MCF 10A (cell line): Measurements from ENCODE around the gene GALNS. TPM values are rescaled to one million over a fixed set of nuclear protein-coding genes. Genes with fewer than 3 reads are reported as not detected.
A peak's percentile ranks its signal among the peaks of the same experiment; 100 is the strongest.

Experiments
- BruUV-seq: library from RNA; stranded (reverse); fragments of 400-500 nt; replicated peaks from 2 replicates; lab custom pipeline; 2021; lab: Mats Ljungman, UMichigan
- CTCF ChIA-PET: fragments of 300-600 bp; sonication (Branson Sonifier 250); formaldehyde crosslinking; extraction: SDS; loops from one replicate; lab custom pipeline; 2021; ENCODE audit warnings: antibody characterized with exemption, inconsistent platforms; lab: Yijun Ruan, JAX
- POLR2A ChIA-PET: fragments of 300-600, 350-650 bp; sonication (Branson Sonifier 250); formaldehyde crosslinking; extraction: SDS; loops from one replicate; lab custom pipeline; 2020; ENCODE audit warnings: antibody characterized with exemption, inconsistent platforms; lab: Yijun Ruan, JAX
- DNase-seq: peaks from one replicate; pipeline ENCODE4 v3.0.0-alpha.2; 2018; ENCODE audit not compliant: unreplicated experiment
- H3K27ac Mint-ChIP-seq: one replicate; pipeline ENCODE4 v1.8.0; 2022; ENCODE audit warnings: mild to moderate bottlenecking, low read depth, mixed read lengths; ENCODE audit not compliant: unreplicated experiment
- H3K27me3 Mint-ChIP-seq: one replicate; pipeline ENCODE4 v1.8.0; 2022; ENCODE audit warnings: mixed read lengths; ENCODE audit not compliant: insufficient read depth, unreplicated experiment
- H3K36me3 Mint-ChIP-seq: one replicate; pipeline ENCODE4 v1.8.0; 2022; ENCODE audit warnings: mild to moderate bottlenecking, moderate library complexity, mixed read lengths; ENCODE audit not compliant: insufficient read depth, unreplicated experiment
- H3K4me1 Mint-ChIP-seq: one replicate; pipeline ENCODE4 v1.8.0; 2022; ENCODE audit warnings: mixed read lengths; ENCODE audit not compliant: insufficient read depth, unreplicated experiment
- H3K4me3 Mint-ChIP-seq: one replicate; pipeline ENCODE4 v1.8.0; 2022; ENCODE audit warnings: mild to moderate bottlenecking, moderate library complexity, mixed read lengths; ENCODE audit not compliant: unreplicated experiment
- H3K9me3 Mint-ChIP-seq: one replicate; pipeline ENCODE4 v1.8.0; 2022; ENCODE audit warnings: mixed read lengths; ENCODE audit not compliant: unreplicated experiment
- intact Hi-C: fragments of 100-400 bp; cut with micrococcal nuclease; formaldehyde crosslinking; loops from 2 replicates; pipeline ENCODE4 v1.14.1; 2022
- total RNA-seq: library from RNA; stranded (reverse); gene quantifications from 2 replicates; pipeline ENCODE4 v1.2.3, GENCODE V29; 2022
- TF ChIP-seq, protein P1 (sequence below): fragments of 200-600 bp; IDR thresholded peaks from one replicate; pipeline ENCODE4 v1.8.0; 2022; ENCODE audit warnings: antibody characterized with exemption, mild to moderate bottlenecking; ENCODE audit not compliant: unreplicated experiment

The GALNS gene
- total RNA-seq, 1 experiment from 2014 or later: 26.0 TPM

- H3K9me3 Mint-ChIP-seq: no peaks in the 10 kb centered on the region
- H3K4me1 Mint-ChIP-seq: peaks cover 2% of the 10 kb centered on the region
- H3K4me3 Mint-ChIP-seq: no peak overlapping the region
- ChIA-PET POLR2A (interaction anchor here (0.7 to 1.5 kb wide), 2 partner anchors 9 to 41 kb away, joined by 4 to 5 read pairs; no protein-coding TSS in a partner anchor), CTCF (interaction anchor here (0.6 to 6.2 kb wide), 4 partner anchors 35 to 350 kb away, joined by 3 to 47 read pairs (median 5); partner anchors contain the start of genes GALNS and TRAPPC2L)
- no peak overlapping the region for H3K27ac Mint-ChIP-seq
- BruUV-seq: no TSS peak
- peaks cover 12% of the 10 kb centered on the region for H3K36me3 Mint-ChIP-seq
- intact Hi-C loops: loop anchor here (1.0 kb wide), 1 partner anchor 350 kb away; no protein-coding TSS in a partner anchor
- H3K27me3 Mint-ChIP-seq: no peaks in the 10 kb centered on the region
- TF ChIP-seq, protein P1, sequence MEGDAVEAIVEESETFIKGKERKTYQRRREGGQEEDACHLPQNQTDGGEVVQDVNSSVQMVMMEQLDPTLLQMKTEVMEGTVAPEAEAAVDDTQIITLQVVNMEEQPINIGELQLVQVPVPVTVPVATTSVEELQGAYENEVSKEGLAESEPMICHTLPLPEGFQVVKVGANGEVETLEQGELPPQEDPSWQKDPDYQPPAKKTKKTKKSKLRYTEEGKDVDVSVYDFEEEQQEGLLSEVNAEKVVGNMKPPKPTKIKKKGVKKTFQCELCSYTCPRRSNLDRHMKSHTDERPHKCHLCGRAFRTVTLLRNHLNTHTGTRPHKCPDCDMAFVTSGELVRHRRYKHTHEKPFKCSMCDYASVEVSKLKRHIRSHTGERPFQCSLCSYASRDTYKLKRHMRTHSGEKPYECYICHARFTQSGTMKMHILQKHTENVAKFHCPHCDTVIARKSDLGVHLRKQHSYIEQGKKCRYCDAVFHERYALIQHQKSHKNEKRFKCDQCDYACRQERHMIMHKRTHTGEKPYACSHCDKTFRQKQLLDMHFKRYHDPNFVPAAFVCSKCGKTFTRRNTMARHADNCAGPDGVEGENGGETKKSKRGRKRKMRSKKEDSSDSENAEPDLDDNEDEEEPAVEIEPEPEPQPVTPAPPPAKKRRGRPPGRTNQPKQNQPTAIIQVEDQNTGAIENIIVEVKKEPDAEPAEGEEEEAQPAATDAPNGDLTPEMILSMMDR: no peak
- no peak for DNase-seq
Measured at GRCh38 chr16:88816736-88817535, 39.8 kb downstream of the GALNS start.

DNA sequence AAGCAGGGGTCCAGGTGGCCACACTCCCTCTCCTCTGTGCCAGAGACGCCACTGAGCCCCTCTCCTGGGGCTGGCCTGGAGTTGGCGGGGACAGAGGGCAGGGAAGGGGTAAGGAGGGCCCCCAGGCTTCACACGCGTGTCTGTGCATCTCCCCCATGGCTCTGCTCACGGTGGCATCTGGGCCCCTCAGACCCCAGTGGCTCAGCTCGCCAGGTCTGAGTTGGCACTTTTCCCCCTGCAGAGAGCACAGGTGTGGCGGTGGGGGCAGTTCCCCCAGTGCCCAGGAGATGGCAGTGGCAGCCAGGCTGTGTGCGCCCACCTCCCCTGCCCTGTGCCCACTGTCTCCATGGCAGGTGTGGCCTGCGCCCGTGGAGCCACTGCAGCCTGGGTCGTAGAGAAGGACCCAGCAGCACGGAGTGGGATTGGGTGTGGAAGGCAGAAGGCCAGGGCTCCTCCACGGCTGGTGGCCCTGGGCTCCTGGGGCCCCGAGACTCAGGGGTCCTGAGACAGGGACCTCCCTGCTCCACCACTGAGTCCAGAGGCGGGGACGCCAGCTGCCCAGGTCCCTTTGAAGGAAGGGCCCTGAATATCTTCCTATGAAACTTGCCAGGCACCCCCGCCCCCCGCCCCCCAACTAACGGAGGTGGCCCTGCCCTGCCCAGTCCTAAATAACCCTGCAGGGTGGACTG, 40.7 kb downstream of the GALNS start:
- peak; percentile 43 for DNase-seq
- Mint-ChIP-seq H3K9me3 (no peaks in the 10 kb centered on the region), H3K4me1 (peaks cover 5% of the 10 kb centered on the region), H3K4me3 (no peak overlapping the region), H3K27me3 (no peaks in the 10 kb centered on the region), H3K36me3 (peaks cover 19% of the 10 kb centered on the region), H3K27ac (no peak overlapping the region)
- BruUV-seq: no TSS peak
- POLR2A ChIA-PET: interaction anchor here (0.7 kb wide), 1 partner anchor 42 kb away, joined by 3 read pairs; no protein-coding TSS in a partner anchor
- intact Hi-C loops: loop anchor here (1.0 kb wide), 1 partner anchor 351 kb away; no protein-coding TSS in a partner anchor
- TF ChIP-seq, protein P1: peak; percentile 91
- CTCF ChIA-PET: interaction anchor here (0.6 to 6.2 kb wide), 6 partner anchors 42 to 1208 kb away, joined by 3 to 47 read pairs (median 4); partner anchors contain the start of genes GALNS and TRAPPC2L

- peaks cover 5% of the 10 kb centered on the region for H3K4me1 Mint-ChIP-seq
- H3K36me3 Mint-ChIP-seq: peaks cover 24% of the 10 kb centered on the region
- H3K9me3 Mint-ChIP-seq: no peaks in the 10 kb centered on the region
- intact Hi-C loops: no loop called here
- BruUV-seq: no TSS peak
- CTCF ChIA-PET: interaction anchor here (0.6 to 6.2 kb wide), 5 partner anchors 31 to 1208 kb away, joined by 3 to 47 read pairs (median 5); partner anchors contain the start of genes GALNS and TRAPPC2L
- no peak for DNase-seq
- H3K27me3 Mint-ChIP-seq: no peaks in the 10 kb centered on the region
- POLR2A ChIA-PET: interaction anchor here (0.7 to 1.0 kb wide), 2 partner anchors 10 to 43 kb away, joined by 3 read pairs; no protein-coding TSS in a partner anchor
- no peak overlapping the region for H3K27ac Mint-ChIP-seq
- TF ChIP-seq, protein P1: no peak
- H3K4me3 Mint-ChIP-seq: no peak overlapping the region
Measured at GRCh38 chr16:88815227-88815626, 41.5 kb downstream of the GALNS start.
